8988T (cell line): ENCODE data around the gene NPIPB2.
"Not testable (repeated sequence)": the region's sequence is repeated elsewhere in the genome, so short reads cannot be mapped to it uniquely, and the experiment has no call there.

ENCODE experiments used
- DNase-seq: peaks from one replicate; pipeline ENCODE4 v3.0.0; 2011

Gene NPIPB2

GRCh38 chr16:11941945-11942344 is at the start of gene NPIPB2:
Gene NPIPB2, minus strand, starts transcription at chr16:11942045. Its CDS starts 0 bp downstream, at chr16:11942045.
- not testable (repeated sequence) for DNase-seq

DNA sequence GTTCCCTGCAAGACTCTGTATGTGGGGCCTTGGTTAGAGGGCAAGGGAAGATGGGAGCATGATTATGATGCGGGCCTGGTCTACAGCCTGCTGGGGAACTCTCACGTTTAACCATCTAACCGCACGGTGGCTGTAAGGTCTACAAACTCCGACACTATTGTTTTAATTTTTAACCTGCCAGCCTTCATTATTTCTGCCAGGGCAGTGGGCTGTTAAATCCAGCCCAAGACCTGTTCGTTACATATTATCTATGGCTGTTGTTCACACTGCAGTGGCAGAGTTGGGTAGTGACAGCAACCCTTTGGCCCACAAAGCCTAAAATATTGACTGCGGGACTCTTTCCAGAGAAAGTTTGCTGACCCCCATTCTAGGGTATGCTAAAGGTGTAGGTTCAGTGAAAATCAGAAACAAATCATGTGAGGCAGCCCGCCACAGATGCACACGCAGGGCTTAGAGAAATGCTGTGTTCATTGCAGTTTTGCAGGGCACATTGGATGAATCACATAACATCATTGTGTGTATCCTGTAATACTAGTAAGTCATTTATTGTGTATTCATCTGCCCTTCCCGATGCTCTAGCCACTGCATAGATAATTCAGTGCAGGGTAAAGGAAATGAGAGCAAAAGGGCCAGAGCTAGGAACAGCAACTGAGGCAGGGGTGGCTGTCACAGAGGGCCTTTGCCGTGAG is 49.0 kb upstream of the NPIPB2 start:
- no peak for DNase-seq

DNA sequence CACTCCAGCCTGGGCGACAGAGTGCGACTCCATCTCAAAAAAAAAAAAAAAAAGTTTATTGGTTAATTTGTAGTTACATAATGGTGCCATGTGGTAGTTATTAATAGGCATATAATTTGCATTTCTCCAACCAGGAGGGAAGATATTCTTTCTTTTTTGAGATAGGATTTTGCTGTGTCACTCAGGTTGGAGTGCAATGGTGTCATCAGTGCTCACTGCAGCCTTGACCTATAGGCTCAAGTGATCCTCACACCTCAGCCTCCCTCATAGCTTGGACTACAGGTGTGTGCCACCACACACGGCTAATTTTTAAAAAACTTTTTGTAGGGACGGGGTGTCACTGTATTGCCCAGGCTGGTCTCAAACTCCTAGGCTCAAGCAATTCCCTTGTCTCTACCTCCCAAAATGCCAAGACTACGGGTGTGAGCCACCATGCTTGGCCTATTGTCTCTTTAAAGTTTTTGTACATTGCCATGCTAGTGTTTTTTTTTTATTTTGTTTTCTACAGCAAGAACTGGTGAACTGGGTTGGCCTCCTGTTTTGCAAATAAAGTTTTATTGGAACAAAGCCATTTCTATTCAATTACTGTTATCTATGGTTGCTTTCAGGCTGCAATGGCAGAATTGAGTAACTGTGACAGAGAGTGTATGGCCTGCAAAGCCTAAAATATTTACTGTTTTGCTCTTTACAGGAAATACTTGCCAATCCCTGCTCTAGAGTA is 46.6 kb upstream of the NPIPB2 start:
- no peak for DNase-seq

- no peak for DNase-seq
Observed at GRCh38 chr16:11986521-11987057, 44.7 kb upstream of the NPIPB2 start.

GRCh38 chr16:11985250-11985649 is 43.4 kb upstream of the NPIPB2 start:
- DNase-seq, result no peak

DNA sequence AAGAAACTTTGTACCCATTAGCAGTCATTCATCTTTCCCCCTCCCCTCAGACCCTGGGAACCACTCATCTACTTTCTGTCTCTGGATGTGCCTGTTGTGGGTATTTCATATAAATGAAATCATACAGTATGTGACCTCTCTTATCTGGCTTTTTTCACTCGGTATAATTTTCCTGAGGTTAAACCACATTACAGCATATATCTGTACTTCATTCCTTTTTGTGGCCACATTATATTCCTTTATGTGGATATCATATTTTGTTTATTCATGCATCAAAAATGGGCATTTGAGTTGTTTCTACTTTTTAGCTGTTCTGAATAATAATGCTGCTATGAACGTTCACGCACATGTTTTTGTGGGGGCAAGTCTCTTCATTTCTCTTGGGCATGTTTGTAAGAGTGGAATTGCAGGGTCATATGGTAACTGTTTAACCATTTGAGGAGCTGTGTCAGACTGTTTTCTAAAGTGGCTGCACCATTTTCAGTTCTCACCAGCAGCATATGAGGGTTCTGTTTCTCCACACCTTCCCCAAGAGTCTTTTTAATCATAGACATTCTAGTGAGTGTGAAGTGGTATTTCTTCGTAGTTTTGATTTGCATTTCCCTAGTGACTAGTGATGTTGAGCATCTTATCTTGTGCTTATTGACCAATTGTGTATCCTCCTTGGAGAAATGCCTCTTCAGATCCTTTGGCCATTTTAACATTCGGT is 38.4 kb upstream of the NPIPB2 start:
- DNase-seq, result no peak

GRCh38 chr16:11979013-11979672 is 37.3 kb upstream of the NPIPB2 start:
- no peak for DNase-seq

DNA sequence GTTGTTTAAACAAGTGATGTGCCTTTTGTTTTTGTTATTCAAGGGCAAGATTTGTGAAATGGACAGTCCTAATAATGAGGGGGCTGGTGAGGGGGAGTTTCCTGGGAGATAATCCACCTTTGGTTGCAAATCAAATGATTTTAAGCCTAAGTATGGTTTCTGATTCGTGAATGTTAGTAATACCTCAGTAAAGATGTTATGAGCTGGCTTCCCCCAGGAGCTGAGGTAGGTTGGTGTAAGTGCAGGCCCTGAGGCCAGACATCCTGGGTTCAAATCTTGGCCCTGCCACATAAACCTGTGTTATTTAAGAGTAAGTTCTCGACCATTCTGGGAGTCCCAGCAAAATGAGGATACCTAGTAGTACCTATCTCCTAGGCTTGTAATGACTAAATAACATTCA is 36.2 kb upstream of the NPIPB2 start:
- no peak for DNase-seq

DNA sequence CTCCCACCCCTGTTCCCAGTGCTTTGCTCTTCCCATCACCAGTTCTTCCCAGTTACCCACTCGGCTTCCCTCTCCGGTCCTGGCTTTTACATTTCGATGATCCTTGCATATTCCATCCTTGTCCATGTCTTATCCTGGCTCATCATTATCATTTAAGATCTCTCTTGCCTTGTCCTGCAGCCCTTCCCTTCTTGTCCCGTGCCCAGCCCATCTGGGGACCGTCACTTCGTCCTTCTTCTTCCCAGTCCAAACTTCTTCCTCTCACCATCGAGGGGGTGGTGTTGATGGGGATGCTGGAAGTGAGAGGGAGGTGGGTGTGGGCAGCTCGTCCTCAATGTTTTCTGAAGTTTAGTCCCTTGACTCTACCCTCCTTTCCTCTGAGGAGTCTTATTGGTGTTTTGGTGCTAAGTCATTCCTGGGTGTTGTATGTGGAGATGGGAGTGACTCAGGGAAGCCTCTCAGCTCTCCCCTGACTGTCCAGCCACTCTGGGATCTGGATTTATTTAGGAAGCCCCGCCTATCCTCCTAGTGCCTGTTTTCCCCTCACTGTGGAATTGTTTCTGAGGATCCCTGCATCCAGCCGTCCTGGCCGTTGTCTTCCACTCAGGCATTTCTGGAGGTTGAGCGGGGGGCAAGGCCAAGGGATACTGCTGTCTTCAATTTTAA is 35.7 kb upstream of the NPIPB2 start:
- no peak for DNase-seq

GRCh38 chr16:11976850-11977375 is 35.1 kb upstream of the NPIPB2 start:
- no peak for DNase-seq

DNA sequence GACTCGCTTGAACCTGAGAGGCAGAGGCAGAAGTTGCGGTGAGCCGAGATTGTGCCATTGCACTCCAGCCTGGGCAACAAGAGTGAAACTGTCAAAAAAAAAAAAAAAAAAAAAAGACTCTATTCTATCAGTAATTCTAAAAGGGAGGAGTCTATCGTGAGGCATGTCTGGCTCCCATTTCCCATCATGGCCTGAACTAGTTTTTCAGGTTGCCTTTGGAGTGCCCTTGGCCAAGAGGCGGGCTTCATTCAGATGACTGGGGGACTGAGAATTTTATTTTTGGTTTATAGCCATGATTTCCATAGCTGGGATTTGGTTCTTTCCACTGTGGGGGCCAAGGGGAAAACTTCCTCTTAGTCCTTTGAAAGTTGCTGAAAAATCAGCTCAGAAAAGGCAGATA is 31.2 kb upstream of the NPIPB2 start:
- no peak for DNase-seq

- no peak for DNase-seq
Observed at GRCh38 chr16:11972128-11972527, 30.3 kb upstream of the NPIPB2 start.

DNA sequence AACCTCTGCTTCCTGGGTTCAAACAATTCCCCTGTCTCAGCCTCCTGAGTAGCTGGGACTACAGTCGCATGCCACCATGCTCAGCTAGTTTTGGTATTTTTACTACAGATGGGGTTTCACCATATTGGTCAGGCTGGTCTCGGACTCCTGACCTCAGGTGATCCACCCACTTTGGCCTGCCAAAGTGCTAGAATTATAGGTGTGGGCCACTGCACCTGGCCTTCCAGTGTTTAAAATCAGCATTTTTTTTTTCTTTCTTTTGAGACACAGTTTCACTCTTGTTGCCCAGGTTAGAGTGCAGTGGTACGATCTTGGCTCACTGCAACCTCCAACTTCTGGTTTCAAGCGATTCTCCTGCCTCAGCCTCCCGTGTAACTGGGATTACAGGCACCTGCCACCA is 28.4 kb upstream of the NPIPB2 start:
- not testable (repeated sequence) for DNase-seq

DNA sequence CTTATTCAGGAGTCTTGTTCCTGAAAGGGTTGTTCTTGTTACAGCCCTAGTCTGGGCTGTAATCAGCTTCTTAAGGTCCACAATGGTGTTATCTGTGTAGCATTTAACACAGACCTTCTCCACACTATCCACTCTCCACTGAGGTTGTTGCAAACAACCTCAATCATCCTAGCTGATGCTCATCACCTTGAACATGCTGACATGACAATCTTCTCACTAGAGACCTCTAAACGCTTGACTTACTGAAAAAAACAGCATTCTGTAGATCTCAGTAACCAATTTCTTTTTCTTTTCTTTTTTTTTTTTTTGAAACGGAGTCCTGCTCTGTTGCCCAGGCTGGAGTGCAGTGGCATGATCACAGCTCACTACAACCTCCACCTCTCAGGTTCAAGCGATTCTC is 26.7 kb upstream of the NPIPB2 start:
- DNase-seq, result no peak

DNA sequence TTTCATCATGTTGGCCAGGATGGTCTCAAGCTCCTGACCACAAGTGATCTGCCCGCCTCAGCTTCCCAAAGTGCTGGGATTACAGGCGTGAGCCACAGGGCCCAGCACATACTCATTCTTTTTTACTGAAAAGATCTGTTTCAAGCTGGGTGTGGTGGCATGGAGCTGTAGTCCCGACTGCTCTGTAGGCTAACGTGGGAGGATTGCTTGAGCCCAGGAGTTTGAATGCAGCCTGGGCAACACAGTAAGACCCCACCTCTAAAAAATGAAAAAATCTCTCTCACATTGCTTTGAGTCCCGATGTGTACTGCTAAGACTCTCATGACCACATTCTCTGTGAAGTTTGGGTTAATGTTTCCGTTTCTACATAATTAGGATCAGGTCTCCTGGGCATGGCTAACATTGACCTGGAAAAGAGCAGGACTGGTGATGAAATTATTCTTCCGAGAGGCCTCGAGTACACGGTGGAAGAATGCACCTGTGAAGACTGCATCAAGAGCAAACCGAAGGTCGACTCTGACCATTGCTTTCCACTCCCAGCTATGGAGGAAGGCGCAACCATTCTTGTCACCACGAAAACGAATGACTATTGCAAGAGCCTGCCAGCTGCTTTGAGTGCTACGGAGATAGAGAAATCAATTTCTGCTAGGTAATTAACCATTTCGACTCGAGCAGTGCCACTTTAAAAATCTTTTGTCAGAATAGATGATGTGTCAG is 25.5 kb upstream of the NPIPB2 start:
- DNase-seq, result no peak

DNA sequence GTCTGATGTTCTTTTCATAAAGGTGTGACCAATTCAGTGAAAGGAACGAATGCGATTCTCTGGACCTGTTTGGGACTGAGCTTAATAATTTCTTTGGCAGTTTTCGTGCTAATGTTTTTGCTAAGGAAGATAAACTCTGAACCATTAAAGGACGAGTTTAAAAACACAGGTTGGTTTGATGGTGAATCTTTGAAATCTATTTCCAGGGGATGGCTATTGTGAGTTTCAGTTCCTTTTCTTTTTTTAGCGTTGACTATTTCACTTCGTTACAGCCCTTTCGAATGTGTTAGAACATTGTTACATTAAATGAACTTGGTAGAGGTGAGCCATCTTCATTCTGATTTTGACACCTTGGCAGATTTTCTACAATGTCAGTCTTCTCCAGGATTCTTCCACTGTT is 24.3 kb upstream of the NPIPB2 start:
- no peak for DNase-seq

DNA sequence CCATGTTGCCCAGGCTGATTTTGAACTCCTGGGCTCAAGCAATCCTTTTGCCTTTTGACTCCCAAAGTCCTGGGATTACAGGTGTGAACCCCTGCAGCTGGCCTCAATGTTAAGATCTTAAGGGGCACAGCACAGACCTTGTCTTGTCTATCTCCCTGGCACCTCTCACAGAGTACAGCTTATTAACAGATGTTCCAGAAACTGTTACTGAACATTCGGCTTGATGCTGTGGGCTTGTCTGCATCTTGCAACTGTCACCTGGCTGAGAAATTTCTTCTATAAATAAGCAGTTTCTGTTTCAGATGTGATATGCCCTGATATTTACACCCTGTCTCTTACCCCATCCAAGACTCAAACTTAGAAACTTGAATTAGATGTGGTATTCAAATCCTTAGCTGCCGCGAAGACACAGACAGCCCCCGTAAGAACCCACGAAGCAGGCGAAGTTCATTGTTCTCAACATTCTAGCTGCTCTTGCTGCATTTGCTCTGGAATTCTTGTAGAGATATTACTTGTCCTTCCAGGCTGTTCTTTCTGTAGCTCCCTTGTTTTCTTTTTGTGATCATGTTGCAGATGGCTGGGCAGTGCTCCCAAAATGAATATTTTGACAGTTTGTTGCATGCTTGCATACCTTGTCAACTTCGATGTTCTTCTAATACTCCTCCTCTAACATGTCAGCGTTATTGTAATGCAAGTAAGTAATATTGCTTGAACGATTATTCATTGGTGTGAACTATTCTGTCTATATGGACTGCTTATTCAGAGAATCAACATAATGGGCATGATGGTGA is 23.1 kb upstream of the NPIPB2 start, which contains the start of gene TNFRSF17:
TNFRSF17 (plus strand) TSS at position 450 of the 791 bp plus-strand sequence; CDS start at position 565, 115 bp downstream.
- DNase-seq, result no peak

DNA sequence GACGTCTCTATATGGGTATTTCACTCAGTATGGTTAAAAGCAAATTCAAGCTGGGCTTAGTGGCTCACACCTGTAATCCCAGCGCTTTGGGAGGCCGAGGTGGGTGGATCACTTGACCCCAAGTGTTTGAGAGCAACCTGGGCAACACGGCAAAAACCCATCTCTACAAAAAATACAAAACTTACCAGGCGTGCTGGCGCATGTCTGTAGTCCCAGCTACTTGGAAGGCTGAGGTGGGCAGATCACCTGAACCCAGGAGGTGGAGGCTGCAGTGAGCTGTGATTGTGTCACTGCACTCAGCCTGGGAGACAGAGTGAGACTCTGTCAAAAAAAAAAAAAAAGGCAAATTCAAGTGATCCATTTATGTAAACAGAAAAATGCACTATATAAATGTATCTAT is 21.9 kb upstream of the NPIPB2 start:
- DNase-seq, result no peak

DNA sequence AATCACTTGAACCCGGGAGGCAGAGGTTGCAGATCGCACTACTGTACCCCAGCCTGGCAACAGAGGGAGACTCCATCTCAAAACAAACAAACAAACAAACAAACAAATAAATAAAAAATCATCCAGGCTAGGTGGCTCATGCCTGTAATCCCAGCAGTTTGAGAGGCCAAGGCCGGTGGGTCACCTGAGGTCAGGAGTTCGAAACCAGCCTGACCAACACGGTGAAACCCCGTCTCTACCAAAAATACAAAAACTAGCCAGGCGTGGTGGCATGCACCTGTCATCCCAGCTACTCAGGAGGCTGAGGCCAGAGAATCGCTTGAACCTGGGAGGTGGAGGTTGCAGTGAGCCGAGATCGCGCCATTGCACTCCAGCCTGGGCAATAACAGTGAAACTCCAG is 21.1 kb upstream of the NPIPB2 start:
- DNase-seq, result not testable (repeated sequence)

DNA sequence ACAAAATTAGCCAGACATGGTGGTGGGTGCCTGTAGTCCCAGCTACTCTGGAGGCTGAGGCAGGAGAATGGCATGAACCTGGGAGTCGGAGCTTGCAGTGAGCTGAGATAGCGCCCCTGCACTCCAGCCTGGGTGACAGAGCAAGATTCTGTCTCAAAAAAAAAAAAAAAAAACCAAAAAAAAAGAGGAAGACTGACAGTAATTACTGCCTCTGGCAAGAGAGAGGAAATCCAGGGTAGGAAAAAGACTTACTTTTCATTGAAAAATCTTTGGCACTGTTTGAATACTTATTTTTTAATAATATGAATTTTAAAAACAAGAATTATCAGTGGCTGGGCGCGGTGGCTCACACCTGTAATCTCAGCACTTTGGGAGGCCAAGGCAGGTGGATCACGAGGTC is 20.6 kb upstream of the NPIPB2 start:
- DNase-seq, result not testable (repeated sequence)
